ENCODE results near the gene CORO2B.

- no peak for TF ChIP-seq POLR2AphosphoS5 (IDR thresholded peaks at IDR 0.05; ENCODE audit: low read depth)
- TF ChIP-seq CTCF (IDR thresholded peaks at IDR 0.05; ENCODE audit: insufficient read depth, low read length), result no peak
- TF ChIP-seq REST (IDR thresholded peaks at IDR 0.05; ENCODE audit: insufficient replicate concordance, low read depth), result no peak
- no peak for TF ChIP-seq SPI1 (IDR thresholded peaks at IDR 0.05; ENCODE audit: borderline replicate concordance, low read depth)
- no peak for TF ChIP-seq GABPA (IDR thresholded peaks at IDR 0.05; ENCODE audit: low read depth)
Observed at GRCh38 chr15:68586274-68586961, 7.6 kb downstream of the CORO2B start.
